Measurements from ENCODE around the gene DEPDC4. TPM values are rescaled to one million over a fixed set of nuclear protein-coding genes. Genes with fewer than 3 reads are reported as not detected.
"Not testable (repeated sequence)": the region's sequence is repeated elsewhere in the genome, so short reads cannot be mapped to it uniquely, and the experiment has no call there.

Gene DEPDC4
- total RNA-seq, 1 donor from 2014 or later = 2.1 TPM

DNA sequence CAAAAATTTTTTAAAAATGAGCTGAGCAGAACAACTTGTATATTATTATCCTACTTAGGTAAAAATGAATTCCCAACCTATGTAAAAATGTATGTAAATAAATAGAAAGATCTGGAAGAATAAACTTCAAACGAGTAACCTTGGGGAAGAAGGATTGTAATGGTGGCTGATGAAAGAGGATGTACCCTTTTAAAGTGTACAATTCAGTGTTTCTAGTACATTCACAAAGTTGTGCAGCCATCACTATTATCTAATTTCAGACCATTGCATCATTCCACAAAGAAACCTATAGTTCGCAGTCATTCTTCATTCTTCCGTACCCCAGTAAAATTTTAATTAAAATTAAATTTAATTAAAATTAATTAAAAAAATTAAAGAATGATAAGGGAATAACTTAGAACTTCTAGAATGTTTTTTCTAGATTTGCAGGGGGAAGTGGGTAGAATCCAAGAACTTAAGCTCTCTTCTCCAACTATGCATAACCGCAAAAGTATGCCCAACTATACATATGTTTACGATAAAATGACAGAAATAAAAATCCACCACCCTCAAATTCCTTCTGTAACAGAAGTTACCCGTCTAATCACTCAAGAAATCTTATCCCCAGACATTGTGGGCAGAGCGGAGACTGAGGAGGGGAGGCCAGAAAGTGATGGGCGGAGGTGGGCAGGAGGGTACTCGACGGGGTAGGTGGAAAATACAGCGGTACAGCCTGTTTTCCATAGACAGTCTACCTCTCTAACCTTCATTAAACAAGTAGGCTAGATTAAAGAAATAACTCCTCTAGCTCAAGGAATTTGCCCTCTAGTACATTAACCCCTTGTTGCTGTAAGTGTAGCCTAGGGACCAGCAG is 921 bp downstream of the DEPDC4 start:
- intact Hi-C loops (cut with micrococcal nuclease) = loop anchor here (2.0 kb wide), 1 partner anchor 1763 kb away; no protein-coding TSS in a partner anchor

DNA sequence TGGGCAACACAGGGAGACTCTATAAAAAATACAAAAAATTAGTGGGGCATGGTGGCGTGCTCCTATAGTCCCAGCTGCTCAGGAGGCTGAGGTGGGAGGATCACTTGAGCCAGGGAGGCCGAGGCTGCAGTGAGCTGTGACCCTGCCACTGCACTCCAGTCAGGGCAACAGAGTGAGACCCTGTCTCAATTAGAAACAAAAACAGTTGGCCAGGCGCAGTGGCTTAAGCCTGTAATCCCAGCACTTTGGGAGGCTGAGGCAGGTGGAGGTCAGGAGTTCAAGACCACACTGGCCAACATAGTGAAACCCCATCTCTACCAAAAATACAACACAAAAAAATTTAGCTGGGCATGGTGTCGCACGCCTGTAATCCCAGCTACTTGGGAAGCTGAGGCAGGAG is 1.8 kb downstream of the DEPDC4 start:
- intact Hi-C loops (cut with micrococcal nuclease) = not testable (repeated sequence)

DNA sequence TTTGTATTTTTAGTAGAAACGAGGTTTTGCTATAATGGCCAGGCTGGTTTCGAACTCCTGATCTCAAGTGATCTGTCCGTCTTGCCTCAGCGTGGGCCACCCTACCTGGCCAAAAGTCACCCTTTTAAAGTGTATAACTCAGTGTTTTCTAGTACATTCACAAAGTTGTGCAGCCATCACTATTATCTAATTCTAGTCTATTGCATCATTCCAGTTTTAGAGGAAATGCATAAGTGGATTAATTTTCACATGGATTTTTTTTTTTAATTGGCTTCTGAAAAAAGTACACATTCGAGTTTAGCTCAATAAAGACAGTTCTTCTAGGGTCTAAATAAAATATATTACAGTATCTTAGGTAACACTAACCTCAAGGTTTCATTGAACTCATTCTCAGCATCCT is 3.7 kb downstream of the DEPDC4 start:
- intact Hi-C loops (cut with micrococcal nuclease) = no loop called here

DNA sequence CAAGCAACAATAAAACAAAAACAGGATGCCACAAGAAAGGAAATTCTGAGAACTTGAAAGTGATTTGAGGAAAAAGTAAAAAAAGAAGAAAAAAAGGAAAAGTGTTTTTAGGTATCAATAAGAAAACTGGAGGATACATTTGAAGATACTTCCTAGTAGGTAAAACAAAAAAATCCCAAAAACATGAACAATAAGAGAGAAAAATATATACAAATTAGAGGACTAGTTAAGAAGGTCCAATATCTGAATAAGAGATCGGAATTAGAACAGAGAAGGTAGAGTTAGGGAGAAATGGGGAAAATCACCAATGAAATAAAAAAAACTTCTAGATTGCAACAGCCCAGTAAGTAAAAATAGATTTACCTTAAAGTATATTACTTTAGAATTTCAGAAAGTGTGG is 8.8 kb downstream of the DEPDC4 start:
- intact Hi-C loops (cut with micrococcal nuclease) = no loop called here

DNA sequence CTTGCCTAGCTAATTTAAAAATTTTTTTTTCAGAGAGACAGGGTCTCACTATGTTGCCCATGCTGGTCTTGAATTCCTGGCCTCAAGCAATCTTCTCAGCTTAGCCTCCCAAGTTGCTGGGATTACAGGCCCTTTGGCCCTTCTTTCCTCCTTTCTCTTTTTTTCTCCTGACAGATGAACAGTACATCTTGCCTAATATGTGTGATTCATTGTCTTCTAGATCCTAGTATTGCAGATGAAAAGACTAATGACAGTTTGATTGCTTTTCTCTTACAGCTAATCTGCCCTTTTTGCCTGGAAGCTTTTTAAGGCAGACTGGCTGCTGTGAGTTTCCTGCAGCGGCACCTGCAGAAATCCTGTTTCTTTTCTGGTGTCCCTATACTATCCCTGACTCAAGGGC is 12.0 kb downstream of the DEPDC4 start:
- intact Hi-C loops (cut with micrococcal nuclease) = no loop called here

DNA sequence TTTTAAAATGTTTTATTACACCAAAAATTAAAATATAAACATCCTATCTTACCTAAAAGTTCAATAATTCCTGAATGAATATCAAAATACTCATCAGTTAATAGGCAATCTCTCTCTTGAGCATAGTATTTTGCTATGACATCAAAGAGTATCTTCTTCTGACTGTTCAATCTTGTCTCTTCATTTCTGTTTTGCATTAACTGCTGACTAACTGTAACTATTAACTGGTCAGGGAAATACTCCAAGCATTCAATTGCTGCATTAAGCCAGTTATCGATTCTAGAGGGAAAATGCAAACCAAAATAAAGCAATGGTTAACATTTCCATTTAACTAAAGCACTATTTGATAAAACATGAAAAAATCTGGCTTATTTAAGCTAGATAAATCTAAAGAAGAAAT is 13.4 kb downstream of the DEPDC4 start:
- intact Hi-C loops (cut with micrococcal nuclease) = no loop called here

DNA sequence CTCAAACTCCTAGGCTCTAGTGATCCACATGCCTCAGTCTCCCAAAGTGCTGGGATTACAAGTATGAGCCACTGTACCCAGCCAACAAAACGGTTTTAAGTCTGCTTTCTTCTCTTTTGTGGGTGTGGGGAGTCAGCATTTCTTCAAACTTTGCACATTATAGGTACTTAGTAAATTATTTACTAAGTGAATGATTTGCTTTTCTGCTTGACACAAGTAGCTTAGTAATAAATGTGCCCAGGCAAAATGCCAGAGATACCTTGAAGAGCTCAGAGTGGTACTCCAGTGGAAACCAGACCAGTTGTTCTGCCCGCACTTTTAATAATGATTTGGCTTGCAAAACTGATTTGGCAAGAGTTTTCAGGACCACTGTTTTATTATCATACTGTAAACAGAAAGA is 15.0 kb downstream of the DEPDC4 start:
- intact Hi-C loops (cut with micrococcal nuclease) = no loop called here

DNA sequence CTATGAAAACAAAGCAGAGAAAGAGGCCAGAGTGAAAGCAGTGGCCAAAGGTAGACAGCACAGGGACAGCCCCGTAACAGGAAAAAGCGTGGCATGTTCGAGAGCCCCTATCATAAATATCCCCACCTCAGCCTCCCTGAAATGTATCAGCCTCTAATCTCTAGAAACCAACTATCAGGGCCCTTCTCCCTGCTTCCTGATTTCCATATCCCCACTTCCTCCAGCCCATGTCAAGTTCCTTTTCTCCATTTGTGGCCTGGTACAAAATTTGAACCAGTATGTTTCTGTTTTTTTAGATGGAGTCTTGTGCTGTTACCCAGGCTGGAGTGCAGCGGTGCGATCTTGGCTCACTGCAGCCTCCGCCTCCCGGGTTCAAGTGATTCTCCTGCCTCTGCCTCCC is 16.9 kb downstream of the DEPDC4 start:
- intact Hi-C loops (cut with micrococcal nuclease) = no loop called here

DNA sequence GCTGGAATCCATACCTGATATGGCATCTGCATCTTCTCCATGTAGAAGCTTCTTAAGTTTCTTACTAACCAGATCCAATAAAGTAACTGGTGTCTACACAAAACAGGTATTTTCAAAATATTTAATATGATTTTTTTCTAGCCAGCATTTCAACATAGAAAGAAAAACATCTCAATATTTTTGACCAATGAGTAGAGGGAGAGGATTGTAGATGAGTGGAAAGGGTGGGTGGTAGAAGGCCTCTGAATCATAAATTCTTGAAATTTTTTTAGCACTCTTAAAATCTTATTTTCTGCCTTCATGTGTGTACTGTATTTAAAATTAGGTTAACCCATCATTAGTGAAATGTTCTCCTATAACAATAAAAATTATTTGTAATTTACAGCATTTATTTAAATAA is 18.0 kb downstream of the DEPDC4 start:
- intact Hi-C loops (cut with micrococcal nuclease) = no loop called here

DNA sequence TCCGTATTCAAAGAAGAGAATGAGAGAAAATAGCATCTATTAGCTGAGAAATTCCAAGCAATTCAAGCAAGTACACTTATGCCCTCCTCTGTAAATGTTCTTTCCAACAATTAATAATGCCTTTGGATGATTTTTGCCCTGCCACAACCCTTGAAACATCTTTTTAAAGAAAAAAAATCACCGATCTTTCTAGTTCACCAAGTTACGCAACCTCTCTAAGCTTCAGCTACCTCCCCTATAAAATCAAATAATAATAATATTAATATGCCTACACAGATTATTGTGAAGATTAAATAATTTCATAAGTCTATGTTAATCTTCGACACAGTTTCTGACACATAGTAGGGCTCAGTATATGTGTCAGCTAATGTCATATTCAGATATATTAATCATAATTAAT is 19.1 kb downstream of the DEPDC4 start:
- intact Hi-C loops (cut with micrococcal nuclease) = no loop called here

DNA sequence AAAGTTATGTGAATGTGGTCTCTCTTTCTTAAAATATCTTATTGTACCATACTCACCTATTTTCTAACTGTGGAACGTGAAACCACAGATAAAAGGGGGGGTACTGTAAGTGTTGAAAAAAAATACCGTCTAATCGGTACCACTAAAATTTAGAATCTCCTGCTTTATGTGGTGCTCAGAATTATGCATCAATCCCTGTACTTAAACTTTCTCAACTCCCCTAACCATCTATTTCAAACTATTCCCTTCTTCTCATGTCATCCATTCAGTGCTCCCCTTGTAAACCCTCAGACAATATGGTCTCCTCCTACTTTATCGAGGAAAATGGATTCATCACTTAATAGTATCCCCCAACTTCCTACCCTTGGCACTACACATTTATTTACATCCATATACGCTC is 23.7 kb downstream of the DEPDC4 start:
- intact Hi-C loops (cut with micrococcal nuclease) = no loop called here

DNA sequence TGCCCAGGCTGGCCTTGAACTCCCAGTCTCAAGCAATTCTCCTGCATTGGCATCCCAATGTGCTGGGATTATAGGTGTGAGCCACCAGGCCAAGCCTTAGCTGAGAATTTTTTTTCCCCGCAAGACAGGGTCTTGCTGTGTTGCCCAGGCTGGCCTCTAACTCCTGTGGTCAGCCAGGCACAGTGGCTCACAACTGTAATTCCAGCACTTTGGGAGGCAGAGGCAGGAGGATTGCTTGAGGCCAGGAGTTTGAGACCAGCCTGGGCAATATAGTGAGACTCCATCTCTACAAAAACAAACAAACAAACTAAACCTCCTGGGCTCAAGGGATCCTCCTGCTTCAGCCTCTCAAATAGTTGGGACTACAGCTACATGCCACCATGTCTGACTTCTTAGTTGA is 27.3 kb downstream of the DEPDC4 start:
- intact Hi-C loops (cut with micrococcal nuclease) = no loop called here

DNA sequence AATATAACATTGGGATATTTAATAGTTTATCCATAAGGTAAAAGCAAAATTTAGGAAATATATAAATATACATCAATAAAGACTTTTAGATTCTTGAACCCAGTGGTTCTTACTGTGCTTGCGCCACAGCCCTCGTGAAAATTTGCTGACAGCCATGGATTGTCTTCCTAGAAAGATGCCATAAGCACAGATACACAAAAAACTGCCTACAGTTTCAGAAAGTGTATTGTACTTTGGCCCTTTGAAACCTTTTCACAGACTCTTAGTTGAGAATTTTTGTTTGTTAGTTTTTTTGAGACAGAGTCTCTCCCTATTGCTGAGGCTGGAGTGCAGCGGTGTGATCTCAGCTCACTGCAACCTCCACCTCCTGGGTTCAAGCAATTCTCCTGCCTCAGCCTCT is 28.1 kb downstream of the DEPDC4 start:
- intact Hi-C loops (cut with micrococcal nuclease) = no loop called here

DNA sequence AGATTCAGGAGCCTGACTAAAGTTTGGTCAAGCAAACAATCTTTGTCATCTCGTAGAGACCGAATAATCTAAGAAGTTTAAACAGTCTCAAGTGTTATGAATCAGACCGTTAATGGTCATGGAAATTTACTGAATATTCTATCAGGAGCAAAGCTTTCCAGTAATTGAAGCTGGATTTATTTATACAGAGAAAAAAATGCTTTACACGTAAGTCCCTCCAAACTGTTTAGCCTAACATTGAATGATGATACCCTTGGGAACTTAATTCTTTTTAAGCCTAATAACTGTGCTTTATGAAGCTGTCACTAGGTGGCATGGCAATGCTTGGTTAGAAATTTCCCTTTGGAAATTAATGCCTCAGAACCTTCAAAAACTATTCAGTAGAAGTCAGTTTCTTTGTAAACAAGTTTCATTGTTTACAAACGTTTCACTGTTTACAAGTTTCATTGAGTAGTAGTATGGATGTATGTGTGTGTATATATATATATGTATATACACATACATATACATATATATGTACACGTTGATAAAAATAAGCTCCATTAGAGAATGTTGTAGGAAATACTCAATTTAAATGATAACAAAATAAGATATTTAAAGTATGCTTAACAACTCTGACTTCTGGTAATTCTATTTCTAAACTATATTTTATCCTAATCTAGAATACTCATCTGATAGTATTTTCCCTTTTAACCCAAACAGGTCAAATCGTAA is 32.1 kb downstream of the DEPDC4 start:
- intact Hi-C loops (cut with micrococcal nuclease) = loop anchor here (1.0 to 5.0 kb wide), 3 partner anchors 170 to 508 kb away; no protein-coding TSS in a partner anchor

DNA sequence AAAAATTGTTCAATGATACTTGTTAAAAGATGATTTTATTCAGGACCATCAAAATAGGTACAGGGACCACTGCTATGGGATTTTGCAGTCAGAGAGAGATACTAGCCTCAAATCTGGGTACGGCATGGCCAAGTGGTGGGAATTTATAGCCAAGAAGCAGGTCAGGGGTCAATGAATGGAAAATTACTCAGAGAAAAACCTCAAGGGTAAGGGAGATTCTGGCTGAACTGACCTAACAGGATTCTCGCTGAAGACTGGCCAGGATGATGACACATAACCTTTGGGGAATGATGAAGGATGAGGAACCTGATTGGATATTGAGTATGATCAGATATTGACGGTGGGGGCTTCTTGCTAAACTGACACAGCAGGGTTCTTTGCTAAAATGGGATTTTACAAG is 32.7 kb downstream of the DEPDC4 start:
- intact Hi-C loops (cut with micrococcal nuclease) = loop anchor here (1.0 to 5.0 kb wide), 3 partner anchors 170 to 508 kb away; no protein-coding TSS in a partner anchor

DNA sequence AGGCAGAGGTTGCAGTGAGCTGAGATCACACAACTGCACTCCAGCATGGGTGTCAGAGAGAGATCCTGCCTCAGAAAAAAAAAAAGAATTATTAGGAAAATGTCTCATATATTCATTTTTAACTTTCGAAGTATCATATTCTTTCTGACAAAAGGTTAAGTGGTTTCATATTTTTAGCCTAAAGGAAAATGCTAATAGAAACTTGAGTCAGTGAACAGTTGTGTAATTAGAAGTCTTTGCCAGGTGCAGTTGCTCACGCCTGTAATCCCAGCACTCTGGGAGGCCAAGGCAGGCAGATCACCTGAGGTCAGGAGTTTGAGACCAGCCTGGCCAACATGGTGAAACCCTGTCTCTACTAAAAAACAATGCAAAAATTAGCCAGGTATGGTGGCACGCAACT is 35.0 kb downstream of the DEPDC4 start:
- intact Hi-C loops (cut with micrococcal nuclease) = loop anchor here (5.0 kb wide), 1 partner anchor 510 kb away; no protein-coding TSS in a partner anchor

DNA sequence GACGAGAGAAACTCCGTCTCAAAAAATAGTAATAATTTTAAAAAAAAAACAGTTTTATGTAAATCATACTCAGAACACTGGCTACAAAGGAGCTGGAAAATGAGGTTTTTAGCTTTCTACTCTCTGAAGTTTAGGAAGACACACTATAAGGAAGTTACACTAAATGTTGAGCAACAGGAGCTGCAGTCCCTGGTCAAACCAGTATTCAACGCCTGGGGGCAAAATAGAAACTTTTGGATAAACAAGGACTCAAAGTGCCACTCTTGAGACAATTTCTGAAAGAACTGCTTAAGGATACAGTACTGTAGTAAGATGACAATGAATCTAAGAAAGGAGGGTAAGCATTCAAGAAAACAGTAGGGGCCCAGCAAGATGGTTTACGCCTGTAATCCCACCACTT is 37.0 kb downstream of the DEPDC4 start:
- intact Hi-C loops (cut with micrococcal nuclease) = loop anchor here (5.0 kb wide), 1 partner anchor 512 kb away; no protein-coding TSS in a partner anchor

DNA sequence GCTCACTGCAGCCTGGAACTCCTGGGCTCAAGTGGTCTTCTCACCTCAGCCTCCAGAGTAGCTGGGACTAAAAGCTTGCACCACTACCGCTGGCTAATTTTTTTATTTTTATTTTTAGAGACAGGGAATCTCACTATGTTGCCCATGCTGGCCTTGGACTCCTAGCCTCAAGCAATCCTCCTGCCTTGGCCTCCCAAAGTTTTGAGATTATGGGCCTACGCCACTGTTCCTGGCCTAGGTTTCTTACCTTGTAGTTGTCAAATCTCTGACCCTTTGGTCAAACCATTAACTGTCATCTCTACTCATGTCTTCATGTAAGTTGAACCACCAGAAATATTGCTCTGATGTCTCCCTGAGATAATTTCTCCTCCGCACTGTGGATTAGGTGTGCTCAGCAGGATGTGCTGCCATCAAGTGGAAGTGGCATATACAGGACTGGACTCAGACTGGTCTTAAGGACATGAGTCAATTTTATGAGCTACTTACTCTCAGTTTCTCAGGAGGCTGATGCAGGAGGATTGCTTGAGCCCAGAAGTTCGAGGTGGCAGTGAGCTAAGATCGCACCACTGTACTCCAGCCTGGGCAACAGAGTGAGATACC is 37.7 kb downstream of the DEPDC4 start:
- intact Hi-C loops (cut with micrococcal nuclease) = no loop called here

DNA sequence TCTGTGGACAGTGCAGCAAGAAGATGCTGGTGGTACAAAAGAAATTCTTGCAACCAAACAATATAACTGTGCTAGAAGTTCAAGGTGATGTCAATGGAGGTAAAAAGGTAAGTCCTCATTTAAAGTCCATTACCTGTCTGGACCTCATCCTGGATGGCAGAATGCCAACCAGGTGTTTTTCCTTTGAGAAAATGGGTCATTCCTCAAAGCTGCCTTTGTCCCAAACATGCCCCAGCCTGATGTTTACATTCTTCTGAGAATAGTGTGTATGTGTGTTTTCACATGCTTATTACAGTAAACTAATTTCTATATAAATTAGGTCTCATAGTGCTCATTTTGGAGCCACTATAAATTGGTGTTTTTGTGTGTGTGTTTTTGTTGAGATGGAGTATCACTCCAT is 41.4 kb downstream of the DEPDC4 start:
- intact Hi-C loops (cut with micrococcal nuclease) = no loop called here

DNA sequence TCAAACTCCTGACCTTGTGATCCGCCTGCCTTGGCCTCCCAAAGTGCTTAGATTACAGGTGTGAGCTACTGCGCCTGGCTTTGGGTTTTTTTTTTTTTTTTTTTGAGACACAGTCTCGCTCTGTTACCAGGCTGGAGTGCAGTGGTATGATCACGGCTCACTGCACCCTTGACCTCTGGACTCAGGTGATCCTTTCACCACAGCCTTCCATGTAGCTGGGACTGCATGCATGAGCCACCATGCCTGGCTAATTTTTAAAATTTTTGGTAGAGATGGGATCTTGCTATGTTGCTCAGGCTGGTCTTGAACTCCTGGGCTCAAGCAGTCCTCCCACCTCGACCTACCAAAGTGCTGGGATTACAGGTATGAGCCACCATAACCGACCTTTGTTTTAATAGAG is 44.7 kb downstream of the DEPDC4 start:
- intact Hi-C loops (cut with micrococcal nuclease) = not testable (repeated sequence)

DNA sequence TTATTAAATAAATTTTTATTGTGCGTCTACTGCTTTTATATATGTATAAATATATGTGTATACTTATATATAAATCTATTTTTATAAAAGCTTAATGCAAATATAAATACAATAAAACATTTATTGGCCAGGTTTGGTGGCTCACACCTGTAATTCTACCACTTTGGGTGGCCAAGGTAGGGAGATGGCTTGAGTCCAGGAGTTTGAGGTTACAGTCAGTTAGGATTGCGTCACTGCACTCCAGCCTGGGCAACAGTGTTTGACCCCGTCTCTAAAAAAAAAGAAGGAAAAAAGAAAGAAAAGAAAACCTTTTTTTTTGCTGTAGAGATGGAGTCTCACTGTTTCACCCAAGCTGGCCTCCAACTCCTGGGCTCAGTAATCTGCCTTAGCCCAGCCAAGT is 45.4 kb downstream of the DEPDC4 start:
- intact Hi-C loops (cut with micrococcal nuclease) = no loop called here

All from T-helper 2 cell treated with Interferon-gamma antibody and Interleukin-4, amounts not matched to agents 100 ng/mL and 5 ng/mL, for 36 hours (primary cell).